Retinal pigment epithelial cell (primary cell): ENCODE results near the gene HJV.

ENCODE experiments used
- DNase-seq: peaks from one replicate; pipeline ENCODE4 v3.0.0-alpha.2; 2010; ENCODE audit warnings: low read depth
- H3K4me3 ChIP-seq: 2 replicates; pipeline ENCODE4 v1.5.1; 2011; ENCODE audit warnings: mild to moderate bottlenecking, low read length, control low read depth, moderate library complexity
- TF ChIP-seq, protein P1 (sequence below): conservative IDR thresholded peaks from 2 replicates; pipeline ENCODE4 v1.5.1; 2011; ENCODE audit warnings: low read depth, low read length, control low read depth, inconsistent platforms

Gene HJV

GRCh38 chr1:146012703-146013558 lies 8.6 kb downstream of the HJV start:
- TF ChIP-seq, protein P1, sequence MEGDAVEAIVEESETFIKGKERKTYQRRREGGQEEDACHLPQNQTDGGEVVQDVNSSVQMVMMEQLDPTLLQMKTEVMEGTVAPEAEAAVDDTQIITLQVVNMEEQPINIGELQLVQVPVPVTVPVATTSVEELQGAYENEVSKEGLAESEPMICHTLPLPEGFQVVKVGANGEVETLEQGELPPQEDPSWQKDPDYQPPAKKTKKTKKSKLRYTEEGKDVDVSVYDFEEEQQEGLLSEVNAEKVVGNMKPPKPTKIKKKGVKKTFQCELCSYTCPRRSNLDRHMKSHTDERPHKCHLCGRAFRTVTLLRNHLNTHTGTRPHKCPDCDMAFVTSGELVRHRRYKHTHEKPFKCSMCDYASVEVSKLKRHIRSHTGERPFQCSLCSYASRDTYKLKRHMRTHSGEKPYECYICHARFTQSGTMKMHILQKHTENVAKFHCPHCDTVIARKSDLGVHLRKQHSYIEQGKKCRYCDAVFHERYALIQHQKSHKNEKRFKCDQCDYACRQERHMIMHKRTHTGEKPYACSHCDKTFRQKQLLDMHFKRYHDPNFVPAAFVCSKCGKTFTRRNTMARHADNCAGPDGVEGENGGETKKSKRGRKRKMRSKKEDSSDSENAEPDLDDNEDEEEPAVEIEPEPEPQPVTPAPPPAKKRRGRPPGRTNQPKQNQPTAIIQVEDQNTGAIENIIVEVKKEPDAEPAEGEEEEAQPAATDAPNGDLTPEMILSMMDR = peak; percentile 75
- peak; percentile 46 for DNase-seq
- no peak overlapping the region for H3K4me3 ChIP-seq

DNA sequence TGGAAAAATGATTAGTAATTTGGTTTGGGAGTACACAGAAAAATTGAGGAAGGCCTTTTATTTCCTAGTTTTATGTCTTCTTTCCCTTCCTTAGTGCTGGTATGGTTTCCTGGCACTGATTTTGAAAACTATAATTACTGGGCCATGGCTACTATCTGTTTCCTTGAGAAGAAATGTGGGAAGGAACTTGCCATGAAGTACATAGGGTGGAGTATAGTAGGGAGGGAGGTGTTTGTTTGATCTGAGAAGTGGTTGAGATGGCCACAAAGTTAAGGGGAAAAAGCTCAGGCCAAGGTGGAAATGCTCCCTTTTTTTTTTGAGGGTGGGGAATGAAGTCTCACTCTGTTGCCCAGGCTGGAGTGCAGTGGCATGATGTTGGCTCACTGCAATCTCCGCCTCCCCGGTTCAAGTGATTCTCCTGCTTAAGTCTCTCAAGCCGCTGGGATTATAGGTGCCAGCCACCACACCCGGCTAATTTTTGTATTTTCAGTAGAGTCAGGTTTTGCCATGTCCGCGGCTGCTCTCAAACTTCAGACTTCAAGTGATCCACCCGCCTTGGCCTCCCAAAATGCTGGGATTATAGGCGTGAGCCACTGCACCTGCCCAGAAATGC lies 11.3 kb downstream of the HJV start:
- no peak overlapping the region for H3K4me3 ChIP-seq
- TF ChIP-seq, protein P1 = no peak
- DNase-seq = no peak

DNA sequence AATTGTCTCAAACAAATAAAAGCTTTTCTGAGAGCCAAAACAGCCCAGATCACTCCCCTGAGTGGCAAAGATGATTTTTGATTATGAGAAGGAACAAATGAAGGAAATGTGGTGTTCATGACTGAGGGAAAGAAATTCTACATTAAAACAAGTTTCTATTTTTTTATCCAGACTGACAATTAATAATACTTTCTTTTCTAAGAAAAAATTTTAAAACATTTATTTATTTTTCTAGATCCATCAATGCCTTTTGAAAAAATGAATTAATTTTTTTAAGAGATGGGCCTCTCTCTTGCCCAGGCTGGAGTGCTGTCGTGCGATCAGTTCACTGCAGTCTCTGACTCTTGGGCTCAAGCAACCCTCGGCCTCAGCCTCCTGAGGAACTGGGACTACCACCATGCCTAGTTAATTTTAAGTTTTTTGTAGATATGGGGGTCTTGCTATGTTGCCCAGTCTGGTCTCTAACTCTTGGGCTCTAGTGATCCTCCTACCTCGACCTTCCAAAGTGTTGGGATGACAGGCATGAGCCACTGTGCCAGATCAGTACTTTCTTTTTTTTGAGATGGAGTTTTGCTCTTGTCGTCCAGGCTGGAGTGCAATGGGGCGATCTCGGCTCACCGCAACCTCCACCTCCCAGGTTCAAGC lies 13.9 kb downstream of the HJV start:
- TF ChIP-seq, protein P1 = no peak
- H3K4me3 ChIP-seq = no peak overlapping the region
- no peak for DNase-seq

DNA sequence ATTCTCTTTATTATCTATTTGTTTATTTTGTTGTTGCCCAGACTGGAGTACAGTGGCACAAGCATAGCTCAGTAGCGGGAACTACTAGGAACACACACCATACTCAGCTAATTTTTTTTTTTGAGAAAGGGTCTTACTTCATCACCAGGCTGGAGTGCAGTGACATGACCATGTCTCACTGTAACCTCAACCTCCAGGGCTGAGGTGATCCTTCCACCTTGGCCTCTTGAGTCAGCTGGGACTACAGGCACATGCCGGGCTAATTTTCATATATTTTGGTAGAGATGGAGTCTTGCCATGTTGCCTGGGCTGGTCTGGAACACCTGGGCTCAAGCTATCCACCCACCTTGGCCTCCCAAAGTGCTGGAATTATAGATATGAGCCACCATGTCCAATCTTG lies 19.8 kb downstream of the HJV start:
- DNase-seq = no peak
- no peak overlapping the region for H3K4me3 ChIP-seq
- TF ChIP-seq, protein P1 = no peak

- H3K4me3 ChIP-seq = no peak overlapping the region
- no peak for DNase-seq
- TF ChIP-seq, protein P1 = no peak
Measured at GRCh38 chr1:145999321-146000024, 22.1 kb downstream of the HJV start.

DNA sequence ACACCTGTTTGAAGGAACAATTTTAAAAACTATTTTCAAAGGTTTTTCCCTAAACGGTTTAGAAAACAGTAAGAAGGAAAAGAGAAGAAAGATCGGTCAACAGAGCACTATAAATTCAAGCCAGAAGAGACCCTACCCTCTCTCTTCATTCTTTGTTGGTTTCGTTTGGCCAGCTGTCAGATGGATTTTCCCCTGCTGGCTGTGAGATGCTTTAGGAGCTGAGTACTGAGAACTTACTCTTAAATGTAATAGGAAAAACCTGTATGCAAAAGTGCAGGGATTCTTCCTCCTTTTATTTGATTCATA lies 23.9 kb downstream of the HJV start:
- TF ChIP-seq, protein P1 = no peak
- H3K4me3 ChIP-seq = no peak overlapping the region
- no peak for DNase-seq
